ENCODE results near the gene WDR45B.

WDR45B gene

GRCh38 chr17:82623707-82624106 is 24.5 kb downstream of the WDR45B start:
- DNase-seq: no peak

GRCh38 chr17:82619641-82620040 is 28.6 kb downstream of the WDR45B start:
- no peak for DNase-seq

- DNase-seq: no peak
Observed at GRCh38 chr17:82619211-82619610, 29.0 kb downstream of the WDR45B start.

GRCh38 chr17:82616021-82616711 is 32.1 kb downstream of the WDR45B start:
- no peak for DNase-seq

GRCh38 chr17:82615084-82616020 is 32.9 kb downstream of the WDR45B start:
- no peak for DNase-seq

GRCh38 chr17:82614095-82614631 is 34.1 kb downstream of the WDR45B start:
- DNase-seq: no peak

- DNase-seq: no peak
Observed at GRCh38 chr17:82613283-82614094, 34.8 kb downstream of the WDR45B start.

- no peak for DNase-seq
Observed at GRCh38 chr17:82611140-82612058, 36.8 kb downstream of the WDR45B start.

- DNase-seq: no peak
Observed at GRCh38 chr17:82609655-82610054, 38.6 kb downstream of the WDR45B start.

GRCh38 chr17:82608816-82609215 is 39.4 kb downstream of the WDR45B start:
- no peak for DNase-seq

- no peak for DNase-seq
Observed at GRCh38 chr17:82605939-82606600, 42.2 kb downstream of the WDR45B start.

GRCh38 chr17:82604532-82604931 is 43.7 kb downstream of the WDR45B start:
- DNase-seq: no peak

GRCh38 chr17:82603981-82604448 is 44.2 kb downstream of the WDR45B start:
- peak in 3 of 5 donors; percentile 17 to 34 (median 26) for DNase-seq

GRCh38 chr17:82602986-82603710 is 45.1 kb downstream of the WDR45B start:
- DNase-seq: no peak

- no peak for DNase-seq
Observed at GRCh38 chr17:82602487-82602886, 45.8 kb downstream of the WDR45B start.

- no peak for DNase-seq
Observed at GRCh38 chr17:82601447-82602000, 46.7 kb downstream of the WDR45B start.

- DNase-seq: no peak
Observed at GRCh38 chr17:82600731-82601446, 47.4 kb downstream of the WDR45B start.

- no peak for DNase-seq
Observed at GRCh38 chr17:82599674-82600661, 48.3 kb downstream of the WDR45B start.
